Ovary (tissue), 9 donors: ENCODE results near the gene MAGOHB. TPM values are rescaled to one million over a fixed set of nuclear protein-coding genes. Genes with fewer than 3 reads are reported as not detected.

Source experiments
- DNase-seq, 5 donors: peaks; one replicate each; pipeline ENCODE4 v3.0.0-alpha.2; 2019 to 2020
- H3K27ac ChIP-seq, 2 donors: fragments of 200-600 bp; one replicate each; pipeline versions ENCODE4 v1.5.1 to v1.8.0; 2019 to 2022
- H3K27me3 ChIP-seq: fragments of 200-600 bp; one replicate; pipeline ENCODE4 v1.8.0; 2022
- H3K36me3 ChIP-seq: fragments of 200-600 bp; sonication (generic); one replicate; pipeline ENCODE4 v1.5.1; 2019
- H3K4me1 ChIP-seq: one replicate; pipeline ENCODE4 v1.8.1; 2013; ENCODE audit warnings: mild to moderate bottlenecking, moderate library complexity; ENCODE audit not compliant: insufficient read depth
- H3K4me3 ChIP-seq: fragments of 200-600 bp; sonication (generic); one replicate; pipeline ENCODE4 v1.5.1; 2017
- H3K9me3 ChIP-seq, 2 donors: fragments of 200-600 bp in 1 of 2; sonication (generic) in 1 of 2; one replicate each; pipeline versions ENCODE4 v1.5.1 to v1.8.1; 2013 to 2019; ENCODE audit warnings: mild to moderate bottlenecking in 1 of 2, moderate library complexity in 1 of 2
- CTCF ChIP-seq, 3 donors: fragments of 450-650 bp in 2 of 3; fragments of 200-600 bp in 1 of 3; IDR thresholded peaks; one replicate each; pipeline versions ENCODE4 v1.5.1 to v1.8.0; 2016 to 2022; ENCODE audit warnings: antibody characterized with exemption in 3 of 3, mild to moderate bottlenecking in 1 of 3
- EP300 ChIP-seq: sonication (generic); formaldehyde crosslinking; IDR thresholded peaks from one replicate; pipeline ENCODE4 v1.6.1; 2017; ENCODE audit warnings: antibody characterized with exemption
- POLR2A ChIP-seq: fragments of 450-650 bp; IDR thresholded peaks from one replicate; pipeline ENCODE4 v1.6.1; 2017; ENCODE audit warnings: antibody characterized with exemption, mild to moderate bottlenecking, moderate library complexity
- WGBS, 3 donors: extraction: QIAGEN DNeasy Blood & Tissue Kit in 1 of 3; methylation state at CpG; one replicate each; pipeline versions ENCODE4 v1.1.5 to v1.1.7; 2013 to 2017; 5-methylcytosine and 5-hydroxymethylcytosine counted together
- intact Hi-C, 4 donors: fragments of 100-400 bp; cut with DNase I; formaldehyde crosslinking; loops; one replicate each; pipeline versions ENCODE4 v1.11.0 to v1.15.1; 2022 to 2023
- polyA plus RNA-seq, 2 donors: library from polyadenylated mRNA; stranded (reverse); fragments of 200-250 nt in 1 of 2; fragments of 350-450 nt in 1 of 2; fragmentation: Illumina TruSeq in 1 of 2; extraction: RNeasy Lipid Tissue Mini Kit (QIAGEN cat#74804) in 1 of 2; gene quantifications; one replicate each; pipeline ENCODE4 v1.2.3, GENCODE V29; 2013 to 2014
- total RNA-seq, 7 donors: library from RNA; depleted of rRNA in 2 of 7; stranded (reverse); fragments of >200 nt in 2 of 7; fragmentation: NEBNext Ultra II Directional in 3 of 7; extraction: Animal tissue kit (Norgen Biotek cat#: 25700) in 3 of 7; gene quantifications; one replicate each; pipeline versions ENCODE4 v1.1.0 to v1.2.4, GENCODE V29; 2016 to 2023
- donor health status: DM: no; HTN: no; CAD: no; lungs with moderate emphysema.
- donor health status: DM: no; HTN: no; CAD: no.
- donor health status: Bipolar disorder and iron deficiency.
- donor health status: DM: yes; HTN: yes; CAD: no.
- donor health status: DM: no; HTN: no; CAD: no.
- donor health status: DM: yes; HTN: yes; CAD: no.

The MAGOHB gene
- total and polyA plus RNA-seq, 9 donors, result 8.5 to 25.9 (median 19.1) TPM

GRCh38 chr12:10645910-10646309 is 32.5 kb upstream of the MAGOHB start:
- Histone ChIP-seq H3K27ac (no peak overlapping the region), H3K4me1 (no peaks in the 10 kb centered on the region), H3K27me3 (no peaks in the 10 kb centered on the region), H3K36me3 (no peaks in the 10 kb centered on the region), H3K9me3 (peaks cover 0 to 2% of the 10 kb centered on the region in 2 donors), H3K4me3 (no peak overlapping the region)
- no peak for DNase-seq
- intact Hi-C loops, result no loop called here
- WGBS, 3 donors, result 44 to 68% (median 53%) methylated on average over 4 of the region's 4 CpGs
- TF ChIP-seq CTCF (IDR thresholded peaks at IDR 0.05) (no peak), POLR2A (no peak), EP300 (no peak)

DNA sequence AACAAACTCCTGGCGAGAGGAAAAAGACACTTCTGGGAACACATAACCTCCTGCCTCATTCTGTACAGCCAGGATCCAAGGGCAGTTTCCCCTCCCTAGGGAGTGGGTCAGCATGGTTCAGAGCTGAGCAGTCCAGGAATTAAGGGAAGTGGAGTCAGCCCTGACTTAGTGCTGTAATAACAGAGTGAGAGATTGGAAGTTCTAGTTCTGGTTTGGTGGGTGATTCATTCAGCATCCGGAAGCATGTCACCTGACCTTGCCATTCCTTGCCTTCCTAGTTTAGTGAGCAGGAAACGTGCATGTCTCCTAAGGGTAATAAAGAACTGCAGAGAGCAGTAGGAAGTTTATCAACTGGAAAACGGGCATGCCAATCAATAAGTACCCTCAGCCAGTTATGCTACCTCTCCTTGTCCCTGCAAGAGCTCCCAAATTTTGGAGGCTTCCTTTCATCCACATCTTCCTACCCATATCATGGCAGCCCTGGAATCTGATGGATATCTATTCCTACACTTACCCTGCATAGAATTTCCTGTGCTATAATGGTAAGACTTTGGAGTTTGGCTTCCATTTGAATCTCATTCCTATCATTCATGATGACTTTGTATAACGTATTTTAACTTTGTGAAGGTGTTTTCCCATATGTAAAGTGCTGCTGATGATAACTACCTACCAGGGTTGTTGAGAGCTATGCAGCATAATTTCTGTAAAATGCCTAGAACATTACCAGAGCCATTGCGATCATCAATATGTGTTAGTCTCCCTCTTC is 28.5 kb upstream of the MAGOHB start:
- no peak for TF ChIP-seq EP300
- TF ChIP-seq CTCF (IDR thresholded peaks at IDR 0.05), result no peak
- TF ChIP-seq POLR2A, result no peak
- intact Hi-C loops, result no loop called here
- no peaks in the 10 kb centered on the region for H3K27me3 ChIP-seq
- H3K4me3 ChIP-seq, result no peak overlapping the region
- H3K27ac ChIP-seq, result no peak overlapping the region
- H3K9me3 ChIP-seq, result peaks cover 0 to 2% of the 10 kb centered on the region in 2 donors
- H3K36me3 ChIP-seq, result no peaks in the 10 kb centered on the region
- no peak for DNase-seq
- 59 to 71% (median 64%) methylated on average over 6 of the region's 6 CpGs for WGBS, 3 donors
- H3K4me1 ChIP-seq, result no peaks in the 10 kb centered on the region

DNA sequence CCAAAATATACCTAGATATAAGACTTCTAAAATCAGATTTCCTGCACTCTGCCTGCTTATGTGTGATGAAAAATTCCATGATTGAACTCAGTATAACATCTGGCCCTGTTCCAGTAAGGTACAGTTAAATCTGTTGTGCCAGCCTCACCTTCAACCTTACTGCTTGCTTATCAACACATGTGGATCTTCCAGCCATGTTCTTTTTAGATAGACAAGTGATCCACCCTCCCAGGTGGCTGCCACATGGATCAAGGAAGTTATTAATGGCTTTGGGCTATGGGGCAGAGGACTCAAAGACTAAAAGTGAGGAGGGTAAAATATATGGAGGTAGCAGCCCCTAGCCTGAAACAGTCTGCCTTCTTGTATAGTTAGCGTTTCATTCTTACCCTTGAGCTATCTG is 25.3 kb upstream of the MAGOHB start:
- Histone ChIP-seq H3K36me3 (no peaks in the 10 kb centered on the region), H3K4me3 (no peak overlapping the region), H3K27me3 (no peaks in the 10 kb centered on the region), H3K9me3 (no peaks in the 10 kb centered on the region), H3K4me1 (no peaks in the 10 kb centered on the region), H3K27ac (no peak overlapping the region)
- intact Hi-C loops, result no loop called here
- TF ChIP-seq POLR2A (no peak), EP300 (no peak), CTCF (IDR thresholded peaks at IDR 0.05) (no peak)
- 67 to 90% (median 73%) methylated on average over 1 of the region's 1 CpG for WGBS, 3 donors
- DNase-seq, result no peak

- Histone ChIP-seq H3K9me3 (no peaks in the 10 kb centered on the region), H3K27ac (no peak overlapping the region), H3K27me3 (no peaks in the 10 kb centered on the region), H3K4me1 (no peaks in the 10 kb centered on the region), H3K4me3 (no peak overlapping the region), H3K36me3 (no peaks in the 10 kb centered on the region)
- TF ChIP-seq EP300 (no peak), CTCF (IDR thresholded peaks at IDR 0.05) (no peak), POLR2A (no peak)
- WGBS, 3 donors, result 47 to 66% (median 58%) methylated on average over 6 of the region's 6 CpGs
- intact Hi-C loops, result no loop called here
- DNase-seq, result no peak
Observed at GRCh38 chr12:10636611-10637010, 23.2 kb upstream of the MAGOHB start.
